NCI-H748 (cell line): Measurements from ENCODE around the gene EDEM3.
"Not testable (repeated sequence)": the region's sequence is repeated elsewhere in the genome, so short reads cannot be mapped to it uniquely, and the experiment has no call there.

Source experiments
- DNase-seq: peaks from one replicate; lab custom pipeline; 2025; ENCODE audit not compliant: unreplicated experiment; lab: John Stamatoyannopoulos, UW

Gene EDEM3

DNA sequence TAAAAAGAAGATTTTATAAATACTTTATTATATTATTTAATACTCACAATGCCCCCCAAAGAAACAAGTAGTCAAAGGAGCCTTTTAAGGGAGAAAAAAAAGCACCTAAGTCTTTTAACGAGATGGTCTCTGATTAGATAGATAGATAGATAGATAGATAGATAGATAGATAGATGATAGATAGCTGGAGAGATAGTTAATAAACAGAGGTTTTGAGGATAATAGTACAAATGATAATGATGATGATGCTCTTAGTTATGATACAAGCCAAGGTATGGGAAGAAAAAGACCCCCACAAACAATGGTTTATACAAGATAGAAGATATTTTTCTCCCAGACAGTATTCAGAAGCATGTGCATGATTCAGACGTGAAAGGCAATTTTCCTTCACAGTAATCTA is 14.6 kb upstream of the EDEM3 start:
- no peak for DNase-seq

DNA sequence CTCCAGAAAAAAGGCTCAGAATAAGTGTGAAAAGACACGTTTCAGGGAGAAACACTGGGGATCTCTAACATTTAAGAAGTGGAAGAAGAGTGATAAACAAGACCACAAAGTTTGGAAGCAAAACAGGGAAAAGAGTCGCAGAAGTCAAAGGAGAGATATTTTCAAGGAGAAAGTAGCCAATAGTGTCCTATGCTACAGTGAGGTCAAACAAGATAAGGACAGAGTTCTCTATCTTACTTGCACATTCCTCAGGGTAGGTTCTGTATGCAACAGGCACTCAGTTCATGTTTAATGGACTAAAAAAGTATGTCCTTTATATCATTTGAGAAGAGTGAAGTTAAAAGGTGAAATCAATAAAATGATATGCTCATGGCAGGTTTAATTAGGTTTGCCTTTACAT is 13.8 kb upstream of the EDEM3 start:
- no peak for DNase-seq

DNA sequence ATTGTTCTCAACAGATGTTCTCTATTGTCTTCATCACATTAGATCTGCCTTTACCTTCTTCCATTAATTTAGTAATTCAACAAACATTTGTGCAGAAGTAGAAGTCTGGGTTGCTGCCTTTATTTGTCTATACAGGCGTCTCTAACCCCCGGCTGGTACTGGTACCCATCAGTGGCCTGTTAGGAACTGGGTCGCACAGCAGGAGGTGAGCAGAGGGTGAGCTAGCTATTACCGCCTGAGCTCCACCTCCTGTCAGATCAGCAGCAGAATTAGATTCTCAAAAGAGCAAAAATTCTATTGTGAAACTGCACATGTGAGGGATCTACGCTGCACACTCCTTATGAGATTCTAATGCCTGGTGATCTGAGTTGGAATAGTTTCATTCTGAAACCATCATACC is 12.9 kb upstream of the EDEM3 start:
- DNase-seq = no peak

DNA sequence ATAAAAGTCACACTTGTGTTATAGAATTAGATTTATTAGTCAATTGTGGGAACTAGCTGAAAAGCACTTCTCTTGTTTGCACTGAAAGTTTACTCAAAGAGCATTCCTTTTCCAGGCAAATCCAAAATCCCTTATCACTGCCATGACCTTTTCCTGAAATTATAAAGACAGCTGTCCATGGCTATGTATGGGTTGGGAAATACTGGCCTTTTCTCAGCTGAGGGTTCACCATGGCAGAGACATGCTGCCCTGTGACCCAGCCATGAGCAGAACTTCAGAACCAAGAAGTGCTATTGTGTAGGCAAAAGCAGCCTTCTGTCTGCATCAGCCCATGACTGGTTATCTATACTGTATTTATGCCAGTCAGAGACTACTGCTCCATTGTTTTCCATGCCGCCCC is 9.8 kb upstream of the EDEM3 start:
- DNase-seq = no peak

DNA sequence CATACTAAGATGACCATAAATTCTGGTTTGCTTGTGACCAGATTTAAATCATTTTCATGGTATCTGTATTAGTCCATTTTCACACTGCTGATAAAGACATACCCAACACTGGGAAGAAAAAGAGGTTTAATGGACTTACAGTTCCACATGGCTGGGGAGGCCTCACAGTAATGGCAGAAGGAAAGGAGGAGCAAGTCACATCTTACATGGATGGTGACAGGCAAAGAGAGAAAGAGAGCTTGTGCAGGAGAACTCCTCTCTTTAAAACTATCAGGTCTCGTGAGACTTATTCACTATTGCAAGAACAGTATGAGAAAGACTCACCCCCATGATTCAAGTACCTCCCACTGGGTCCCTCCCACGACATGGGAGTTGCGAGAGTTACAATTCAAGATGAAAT is 8.9 kb upstream of the EDEM3 start:
- not testable (repeated sequence) for DNase-seq

DNA sequence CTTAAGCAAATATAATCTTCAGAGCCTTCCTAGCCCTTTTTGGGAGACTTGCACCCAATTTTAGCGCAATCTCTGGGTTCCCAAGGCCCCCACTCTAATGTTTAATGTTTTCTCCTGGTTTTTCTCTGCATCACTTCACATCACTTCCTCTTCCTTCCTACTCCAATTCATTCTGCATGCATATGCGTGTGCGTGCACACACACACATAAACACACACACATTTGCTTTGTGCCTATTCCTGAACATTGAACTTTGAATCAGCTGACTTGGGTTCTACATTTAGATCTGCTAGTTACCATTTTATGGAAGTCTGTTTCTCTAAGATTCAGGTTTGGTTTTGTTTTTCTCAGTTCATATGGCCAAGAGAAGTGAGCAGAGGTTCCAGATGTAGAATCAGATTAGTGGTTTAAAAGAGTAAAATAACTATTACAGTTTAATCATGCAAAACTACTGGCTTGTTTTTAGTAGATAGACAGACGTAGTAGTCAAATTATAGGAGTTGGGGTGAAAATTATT is 7.4 kb upstream of the EDEM3 start:
- no peak for DNase-seq

DNA sequence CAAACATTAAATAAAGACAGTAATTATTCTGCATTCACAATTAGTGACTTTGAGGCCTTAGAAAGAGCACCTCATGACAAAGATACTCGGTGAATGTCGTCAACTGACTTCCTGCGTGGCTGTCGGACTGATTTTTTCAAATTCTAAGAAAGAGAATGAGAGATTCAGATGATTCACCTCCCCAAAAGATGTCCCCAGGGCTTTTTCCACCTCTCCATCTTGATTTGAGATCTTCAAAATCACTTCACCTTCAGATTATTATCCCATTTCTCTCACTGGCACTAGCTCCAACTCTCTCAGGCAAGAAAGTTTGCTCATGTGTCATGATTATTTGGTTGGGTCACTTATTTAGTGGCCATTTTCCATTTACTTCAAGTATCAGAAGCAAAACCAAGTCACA is 5.0 kb upstream of the EDEM3 start:
- DNase-seq = no peak

DNA sequence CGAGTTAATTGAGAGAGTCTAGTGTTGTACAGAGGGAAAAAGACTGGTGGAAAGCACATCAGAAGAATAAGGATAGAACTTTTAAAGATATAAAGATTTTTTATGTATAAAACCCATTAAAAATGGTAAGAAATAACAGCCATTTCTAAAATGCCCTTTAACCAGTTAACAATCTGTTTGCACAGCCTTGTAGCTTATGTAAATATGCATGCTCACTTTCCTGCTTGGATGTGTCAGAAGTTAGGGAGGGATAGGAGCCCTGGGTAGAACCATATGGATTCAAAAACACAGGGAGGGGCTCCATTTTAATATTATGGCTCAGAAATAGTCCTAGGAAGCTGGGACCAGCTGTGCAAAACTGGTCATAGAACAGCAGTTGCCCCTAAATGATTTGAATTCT is 4.5 kb upstream of the EDEM3 start:
- no peak for DNase-seq

DNA sequence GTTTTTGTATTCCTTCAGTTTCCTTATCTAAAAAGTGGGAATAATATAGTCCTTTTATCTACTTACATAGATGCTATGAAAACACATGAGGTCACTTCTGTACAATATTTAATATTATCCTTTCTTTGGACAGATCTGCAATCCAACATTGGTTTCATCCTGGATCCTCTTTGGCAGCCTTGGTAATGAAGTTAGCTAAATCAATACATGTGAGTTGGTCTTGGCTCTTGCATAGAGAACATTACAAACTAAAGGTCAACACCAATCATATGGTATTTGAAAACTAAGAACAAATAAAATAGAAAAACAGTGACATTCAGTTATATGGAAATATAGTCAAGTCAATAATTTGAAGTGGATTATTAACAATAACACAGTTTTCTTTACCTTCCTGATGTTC is 3.2 kb upstream of the EDEM3 start:
- no peak for DNase-seq

DNA sequence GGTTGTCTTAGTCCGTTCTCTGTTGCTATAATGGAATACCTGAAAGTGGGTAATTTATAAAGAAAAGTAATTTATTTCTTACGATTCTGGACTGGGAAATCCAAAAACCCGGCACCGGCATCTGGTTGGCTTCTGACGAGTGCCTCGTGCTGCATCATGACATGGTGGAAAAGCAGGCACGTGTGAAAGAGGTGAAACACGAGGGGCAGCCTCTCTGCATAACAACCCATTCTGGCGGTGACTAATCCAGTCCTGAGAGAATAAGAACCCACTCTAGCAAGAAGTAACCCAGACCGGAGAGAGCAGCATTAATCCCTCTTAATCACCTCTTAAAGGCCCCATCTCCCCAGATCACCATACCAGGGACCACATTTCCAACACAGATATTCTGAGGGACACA is 2.7 kb upstream of the EDEM3 start:
- DNase-seq = no peak

DNA sequence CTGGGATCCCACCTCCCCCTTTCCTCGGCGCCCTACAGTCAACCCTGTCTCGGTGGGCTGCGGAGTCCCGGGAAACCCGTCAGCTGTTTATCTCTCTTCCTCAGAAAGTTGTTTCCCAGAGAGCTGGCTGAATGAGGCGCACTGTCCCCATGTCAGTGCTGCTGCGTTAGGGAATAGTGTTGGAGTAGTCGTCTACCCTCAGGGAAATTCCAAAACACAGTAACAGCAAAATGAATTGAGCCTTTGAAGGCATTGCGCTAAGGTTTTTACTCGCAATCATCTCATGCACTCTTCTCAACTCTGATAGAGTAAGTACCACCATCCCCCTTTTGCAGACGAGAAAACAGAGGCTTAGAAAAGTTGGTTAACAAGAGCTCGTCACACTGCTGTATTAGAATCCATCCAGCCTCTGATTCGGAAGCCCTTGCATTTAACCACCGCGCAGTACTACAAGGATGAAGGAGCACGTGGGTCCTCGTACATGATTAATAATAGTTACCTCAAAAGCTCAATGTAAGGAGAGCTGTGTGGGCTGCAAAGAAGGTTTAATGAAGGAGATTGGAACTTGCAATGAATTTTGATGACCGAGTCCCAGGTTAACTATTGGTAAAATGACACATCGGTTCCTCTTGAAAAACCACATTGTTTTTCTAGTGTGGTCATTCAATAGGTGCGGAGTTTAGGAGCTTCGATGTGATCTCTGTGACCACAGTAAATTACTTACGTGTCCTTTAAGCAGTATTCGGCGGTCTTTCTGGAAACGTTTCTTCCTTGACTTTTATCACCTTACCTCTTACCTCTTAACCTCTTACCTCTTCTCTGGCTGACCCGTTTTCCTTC is 788 bp upstream of the EDEM3 start:
- peak; percentile 27 for DNase-seq

DNA sequence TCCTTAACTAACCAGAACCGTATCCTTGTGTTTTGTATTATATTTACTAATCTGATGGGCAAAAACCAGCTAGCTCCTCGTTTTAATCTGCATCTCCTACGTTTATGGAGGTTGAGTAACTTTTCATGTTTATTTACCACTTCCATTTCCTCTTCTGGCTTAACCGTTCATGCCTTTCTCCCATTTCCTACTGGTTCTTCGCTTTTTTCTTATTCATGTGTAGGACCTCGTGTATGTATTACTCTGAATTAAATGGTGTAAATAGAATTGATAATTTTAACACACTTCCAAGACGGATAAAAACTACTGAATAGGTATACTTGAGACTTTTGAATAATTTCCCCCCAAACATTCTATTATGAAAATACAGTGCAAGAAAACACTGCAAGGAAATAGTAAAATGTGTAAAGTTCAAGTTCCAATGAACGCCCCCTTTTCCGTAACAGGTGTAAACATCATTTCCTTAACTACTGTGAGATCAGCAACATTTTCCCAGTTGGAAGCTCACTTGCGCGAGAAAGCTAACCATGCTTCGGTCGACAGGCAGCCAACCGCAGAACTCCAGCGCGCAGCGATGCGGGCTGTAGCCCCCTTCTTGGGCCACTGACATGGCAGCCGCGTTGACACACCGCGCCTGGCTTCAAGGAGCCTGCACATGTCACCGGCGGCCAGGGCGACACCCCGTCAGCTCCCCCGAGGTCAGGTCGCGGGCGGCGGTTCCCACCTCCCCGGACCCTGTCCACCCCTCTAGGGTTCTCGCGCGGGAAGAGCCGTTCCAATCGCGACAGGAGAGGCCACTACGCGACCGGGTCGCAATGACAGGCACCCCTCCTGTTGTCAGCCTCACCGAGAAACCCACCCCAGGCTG is 816 bp downstream of the EDEM3 start:
- peak; percentile 56 for DNase-seq

DNA sequence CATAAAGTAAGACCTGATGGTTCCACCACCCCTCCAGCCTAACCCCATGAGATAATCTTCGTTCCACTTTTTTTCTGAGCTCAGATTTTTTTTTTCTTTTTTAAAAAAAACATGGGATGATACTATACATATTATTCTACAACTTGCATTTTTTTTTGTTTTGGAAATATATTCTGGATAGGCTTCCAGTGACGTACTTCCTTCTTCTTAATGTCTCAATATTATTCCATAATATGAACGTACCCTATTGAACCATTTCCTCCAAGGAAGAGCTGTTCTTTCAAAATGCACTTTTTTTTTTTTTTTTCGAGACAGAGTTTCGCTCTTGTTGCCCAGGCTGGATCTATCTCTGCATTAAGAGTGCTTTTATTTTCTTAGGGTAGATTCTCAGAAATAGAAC is 1.5 kb downstream of the EDEM3 start:
- no peak for DNase-seq

DNA sequence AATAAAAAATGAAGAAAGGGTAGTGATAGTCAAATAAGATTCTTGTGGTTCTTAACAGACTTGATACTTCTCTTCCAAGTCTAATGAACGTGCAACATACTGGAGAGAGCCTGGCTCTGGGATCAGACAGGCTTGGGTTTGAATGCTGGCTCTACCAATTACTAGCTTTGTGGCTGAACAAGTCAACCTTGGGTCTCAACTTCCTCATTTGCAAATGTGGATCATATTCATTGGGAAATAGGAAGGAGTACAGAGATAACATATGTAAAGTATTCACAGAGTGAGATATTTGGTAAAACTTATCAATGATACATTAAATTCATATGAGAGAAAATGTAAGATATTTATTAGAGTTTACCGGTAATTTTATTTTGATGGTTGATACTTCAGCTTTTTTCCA is 2.0 kb downstream of the EDEM3 start:
- DNase-seq = no peak

DNA sequence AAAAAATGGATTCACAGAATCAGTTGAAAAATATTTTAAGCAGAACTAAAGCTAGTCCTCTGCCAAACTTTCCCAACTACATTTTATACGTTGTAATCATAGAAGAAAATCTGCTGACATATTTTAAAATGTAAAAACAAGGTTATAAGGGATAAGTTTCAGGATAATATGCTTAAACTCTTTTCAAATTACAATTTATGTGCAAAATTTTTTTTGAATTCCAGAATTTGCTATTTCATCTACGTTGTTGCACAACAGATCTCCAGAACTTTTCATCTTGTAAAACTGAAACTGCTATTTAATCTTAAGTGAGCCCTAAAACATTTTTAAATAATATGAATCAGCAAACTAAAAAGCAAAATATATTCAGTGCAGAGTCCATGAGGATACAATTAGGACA is 5.9 kb downstream of the EDEM3 start:
- DNase-seq = no peak

DNA sequence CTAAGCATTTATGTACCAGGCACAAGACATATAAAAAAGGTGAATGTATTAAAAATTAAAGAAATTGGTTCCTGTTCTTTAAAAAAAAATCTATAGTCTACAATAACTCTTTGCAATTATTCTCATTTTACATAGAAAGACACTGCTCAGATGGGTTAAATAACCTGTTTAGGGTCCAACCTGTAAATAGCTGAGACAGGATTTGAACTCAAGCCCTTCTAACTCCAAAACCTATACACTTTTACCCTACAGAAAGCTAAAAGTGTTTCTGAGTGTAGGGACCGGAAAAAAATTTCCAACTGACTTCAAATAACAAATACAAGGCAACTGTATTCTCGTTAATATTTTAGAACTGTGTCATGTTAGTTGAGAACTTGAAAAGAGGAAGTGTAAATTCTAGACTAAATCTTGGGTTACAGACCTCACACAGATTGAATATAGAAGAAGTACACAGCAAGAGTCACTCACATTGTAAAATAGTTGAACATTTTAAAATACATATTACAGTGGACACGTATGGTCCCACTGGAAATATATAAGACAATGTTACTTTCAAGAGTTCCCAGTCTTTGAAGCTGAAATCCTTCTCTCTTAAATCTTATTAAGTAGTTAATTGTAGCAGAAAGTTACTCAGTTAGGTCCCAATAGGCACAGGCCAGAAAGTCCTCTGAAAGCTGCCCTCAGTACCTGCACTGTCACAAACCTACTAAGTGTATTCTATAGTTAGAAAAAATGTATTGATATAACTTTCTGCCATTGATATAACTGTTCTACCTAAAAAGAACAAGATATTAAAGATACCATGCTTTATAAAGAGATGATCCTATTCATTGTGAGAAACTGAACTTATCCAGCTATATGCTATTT is 7.3 kb downstream of the EDEM3 start:
- DNase-seq = no peak

DNA sequence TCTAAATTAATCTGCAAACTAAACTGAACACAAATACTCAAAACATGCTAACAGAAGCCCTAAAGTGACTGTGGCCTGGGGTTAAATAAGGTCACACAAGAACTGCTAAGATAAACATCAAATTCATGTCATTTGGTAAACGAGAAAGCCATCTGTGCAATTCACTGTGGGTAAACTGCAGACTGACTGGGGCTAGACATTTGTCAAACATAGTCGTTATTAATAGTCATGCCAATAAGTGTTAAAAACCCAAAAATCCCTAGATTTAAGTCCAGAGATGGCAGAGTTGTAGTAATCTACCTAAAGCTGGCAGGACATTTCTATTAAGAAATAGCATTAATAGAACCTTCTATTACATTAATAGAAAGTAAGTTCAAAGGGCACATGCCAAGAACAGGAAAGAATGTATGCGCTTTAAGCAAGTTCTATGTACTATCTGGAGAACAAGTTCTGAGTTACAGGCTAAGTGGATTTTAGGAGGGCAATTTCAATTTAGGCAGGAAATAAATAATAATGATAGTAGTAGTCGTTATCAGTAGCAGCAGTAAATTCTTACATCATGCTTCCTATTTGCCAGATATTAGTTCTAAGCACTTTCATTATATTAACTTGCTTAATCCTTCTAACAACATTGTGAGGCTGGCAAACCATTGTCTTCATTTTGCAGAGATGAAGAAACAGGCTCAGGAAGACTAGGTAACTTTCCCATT is 8.6 kb downstream of the EDEM3 start:
- no peak for DNase-seq

DNA sequence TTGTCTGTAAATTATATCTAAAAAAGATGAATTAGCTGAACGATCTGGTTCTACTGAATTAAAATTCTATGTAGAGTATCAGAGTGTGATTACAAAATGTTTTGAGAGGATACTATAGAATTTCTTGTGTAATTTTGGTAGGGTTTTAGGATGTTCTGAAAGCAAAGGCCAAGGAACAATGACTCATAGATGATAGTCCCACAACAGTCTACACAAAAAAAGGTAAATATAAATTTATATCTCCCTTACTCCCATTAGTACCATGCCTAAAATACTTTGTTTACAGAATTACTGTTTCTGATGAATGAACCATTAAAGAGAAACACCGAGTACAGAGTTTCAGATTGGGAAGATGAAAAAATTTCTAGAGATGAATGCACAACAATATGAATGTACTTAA is 9.5 kb downstream of the EDEM3 start:
- no peak for DNase-seq

DNA sequence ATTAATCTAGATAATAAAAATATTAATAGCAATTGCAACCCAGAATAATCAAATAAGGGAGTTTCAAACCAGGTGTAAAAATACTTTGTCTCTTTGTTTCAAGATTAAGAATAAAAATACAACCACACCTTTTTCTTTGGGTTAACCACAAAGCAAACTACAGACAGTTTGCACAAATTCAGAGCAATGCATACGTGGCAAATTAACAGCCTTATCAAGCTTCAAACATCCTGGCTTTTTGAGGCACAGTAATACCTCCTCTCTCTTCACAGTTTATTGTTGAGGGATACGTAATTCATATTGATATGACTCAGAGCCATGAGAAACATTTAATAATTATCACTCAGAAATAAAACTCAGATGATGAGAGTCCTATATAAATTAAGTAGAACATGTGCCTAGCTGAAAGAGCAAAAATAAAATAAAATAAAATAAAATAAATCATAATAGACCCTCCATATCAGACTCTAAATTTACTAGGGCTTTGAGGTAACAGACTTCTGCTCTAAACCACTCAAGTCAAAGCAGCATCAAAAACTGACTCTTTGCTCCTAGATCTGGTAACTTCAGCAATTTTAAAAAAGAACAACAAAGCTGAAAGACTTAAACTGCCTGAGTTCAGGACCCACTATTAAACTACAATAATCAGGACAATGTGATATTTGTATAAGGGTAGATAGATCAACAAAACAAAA is 11.4 kb downstream of the EDEM3 start:
- DNase-seq = no peak

DNA sequence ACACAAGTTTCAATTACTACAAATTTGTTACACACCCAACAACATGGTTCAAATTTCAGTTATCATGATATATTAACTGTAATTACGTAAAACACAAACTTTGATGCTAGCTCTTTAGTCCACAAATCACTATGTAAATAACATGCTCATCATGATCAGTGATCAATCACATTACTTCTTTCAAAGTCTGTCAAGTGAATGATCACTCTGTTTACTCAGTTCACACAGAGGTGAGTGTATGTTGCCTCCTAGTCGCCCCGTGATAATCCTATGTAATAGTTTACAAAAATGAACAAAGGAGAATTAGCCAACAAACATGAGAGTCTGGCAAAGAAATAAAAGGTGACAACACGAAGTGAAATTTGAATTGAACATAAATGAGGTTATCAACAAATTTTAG is 14.3 kb downstream of the EDEM3 start:
- peak; percentile 58 for DNase-seq
